ENCODE results near the gene TBL1X. TPM values are rescaled to one million over a fixed set of nuclear protein-coding genes. Genes with fewer than 3 reads are reported as not detected.
A peak's percentile ranks its signal among the peaks of the same experiment; 100 is the strongest.

The TBL1X gene
- total and polyA plus RNA-seq, 2 donors (not counting 1 experiment from before 2014, with no cell fraction given): 8.8 to 65.1 TPM

DNA sequence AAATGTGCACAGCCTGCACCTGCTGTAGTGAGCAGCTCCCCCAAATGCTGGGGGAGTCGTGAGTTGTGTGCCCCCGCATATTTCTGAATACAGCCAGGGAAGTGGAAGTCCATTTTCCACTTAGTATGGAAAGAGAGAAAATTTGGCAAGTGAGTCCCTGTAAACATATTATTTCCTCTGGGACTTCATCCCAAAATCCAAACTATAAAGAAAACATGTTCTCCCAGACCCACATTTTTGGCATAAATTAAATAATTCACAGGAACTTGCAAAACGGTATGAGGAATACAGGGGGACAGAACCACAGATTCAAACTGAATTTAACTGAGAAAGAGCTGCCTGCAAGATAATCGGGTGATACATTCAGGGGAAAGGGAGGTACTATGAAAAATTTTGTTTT, 193.6 kb downstream of the TBL1X start:
- Histone ChIP-seq H3K9me3 (ENCODE audit: control extremely low read depth in 1 of 3, control insufficient read depth in 2 of 3, insufficient read depth in 1 of 3, low read length in 2 of 3) (peaks cover 0 to 4% (median 0%) of the 10 kb centered on the region in 3 donors), H3K4me1 (ENCODE audit: control insufficient read depth in 2 of 2, insufficient read depth in 2 of 2, low read length in 2 of 2) (peaks cover 0 to 19% of the 10 kb centered on the region in 2 donors), H2AFZ (ENCODE audit: insufficient read depth, low read depth, low read length, poor library complexity, severe bottlenecking) (no peak overlapping the region), H3K27me3 (replicated peaks in 1 of 4; ENCODE audit: control extremely low read depth in 1 of 4, control insufficient read depth in 3 of 4, insufficient read depth in 4 of 4, low read length in 3 of 4) (no peaks in the 10 kb centered on the region), H3K9ac (ENCODE audit: low read length) (no peak overlapping the region), H3K36me3 (replicated peaks in 1 of 2; ENCODE audit: control extremely low read depth in 1 of 2, control insufficient read depth in 1 of 2, extremely low read depth in 1 of 2, insufficient read depth in 2 of 2, low read length in 1 of 2) (peaks cover 0 to 15% of the 10 kb centered on the region in 2 experiments), H3K79me2 (ENCODE audit: control insufficient read depth, insufficient read depth, low read length) (peaks cover 3% of the 10 kb centered on the region), H4K20me1 (ENCODE audit: control insufficient read depth, insufficient read depth, low read length, poor library complexity, severe bottlenecking) (no peaks in the 10 kb centered on the region), H3K4me3 (ENCODE audit: control extremely low read depth in 1 of 5, extremely low read depth in 1 of 5, insufficient read depth in 1 of 5, low read depth in 2 of 5, low read length in 4 of 5) (no peak overlapping the region), H3K27ac (ENCODE audit: low read length in 2 of 2) (no peak overlapping the region), H3K4me2 (replicated peaks; ENCODE audit: low read depth, low read length, poor library complexity, severe bottlenecking) (no peak overlapping the region)
- H3K4me3 Mint-ChIP-seq: no peak overlapping the region
- peak overlapping the region; percentile 91 for H3K27ac Mint-ChIP-seq
- WGBS (ENCODE audit: insufficient coverage): no CpG with 5 or more reads among the region's 4 CpGs
- POLR2A ChIA-PET: no interaction called here
- intact Hi-C loops (cut with micrococcal nuclease): loop anchor here (5.0 kb wide), 2 partner anchors 196 to 316 kb away; no protein-coding TSS in a partner anchor
- H3K27me3 Mint-ChIP-seq: no peaks in the 10 kb centered on the region
- no peak for TF ChIP-seq EZH2 (IDR thresholded peaks at IDR 0.05; ENCODE audit: borderline replicate concordance, insufficient read depth, low read depth, low read length, poor library complexity, severe bottlenecking)
- TF ChIP-seq, protein P1, sequence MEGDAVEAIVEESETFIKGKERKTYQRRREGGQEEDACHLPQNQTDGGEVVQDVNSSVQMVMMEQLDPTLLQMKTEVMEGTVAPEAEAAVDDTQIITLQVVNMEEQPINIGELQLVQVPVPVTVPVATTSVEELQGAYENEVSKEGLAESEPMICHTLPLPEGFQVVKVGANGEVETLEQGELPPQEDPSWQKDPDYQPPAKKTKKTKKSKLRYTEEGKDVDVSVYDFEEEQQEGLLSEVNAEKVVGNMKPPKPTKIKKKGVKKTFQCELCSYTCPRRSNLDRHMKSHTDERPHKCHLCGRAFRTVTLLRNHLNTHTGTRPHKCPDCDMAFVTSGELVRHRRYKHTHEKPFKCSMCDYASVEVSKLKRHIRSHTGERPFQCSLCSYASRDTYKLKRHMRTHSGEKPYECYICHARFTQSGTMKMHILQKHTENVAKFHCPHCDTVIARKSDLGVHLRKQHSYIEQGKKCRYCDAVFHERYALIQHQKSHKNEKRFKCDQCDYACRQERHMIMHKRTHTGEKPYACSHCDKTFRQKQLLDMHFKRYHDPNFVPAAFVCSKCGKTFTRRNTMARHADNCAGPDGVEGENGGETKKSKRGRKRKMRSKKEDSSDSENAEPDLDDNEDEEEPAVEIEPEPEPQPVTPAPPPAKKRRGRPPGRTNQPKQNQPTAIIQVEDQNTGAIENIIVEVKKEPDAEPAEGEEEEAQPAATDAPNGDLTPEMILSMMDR (IDR thresholded peaks at IDR 0.05): no peak
- no peaks in the 10 kb centered on the region for H3K9me3 Mint-ChIP-seq (ENCODE audit: insufficient read depth)
- peaks cover 26% of the 10 kb centered on the region for H3K4me1 Mint-ChIP-seq
- CTCF ChIA-PET: no interaction called here
- ATAC-seq (ENCODE audit: low read depth) (no peak), DNase-seq (no peak)

DNA sequence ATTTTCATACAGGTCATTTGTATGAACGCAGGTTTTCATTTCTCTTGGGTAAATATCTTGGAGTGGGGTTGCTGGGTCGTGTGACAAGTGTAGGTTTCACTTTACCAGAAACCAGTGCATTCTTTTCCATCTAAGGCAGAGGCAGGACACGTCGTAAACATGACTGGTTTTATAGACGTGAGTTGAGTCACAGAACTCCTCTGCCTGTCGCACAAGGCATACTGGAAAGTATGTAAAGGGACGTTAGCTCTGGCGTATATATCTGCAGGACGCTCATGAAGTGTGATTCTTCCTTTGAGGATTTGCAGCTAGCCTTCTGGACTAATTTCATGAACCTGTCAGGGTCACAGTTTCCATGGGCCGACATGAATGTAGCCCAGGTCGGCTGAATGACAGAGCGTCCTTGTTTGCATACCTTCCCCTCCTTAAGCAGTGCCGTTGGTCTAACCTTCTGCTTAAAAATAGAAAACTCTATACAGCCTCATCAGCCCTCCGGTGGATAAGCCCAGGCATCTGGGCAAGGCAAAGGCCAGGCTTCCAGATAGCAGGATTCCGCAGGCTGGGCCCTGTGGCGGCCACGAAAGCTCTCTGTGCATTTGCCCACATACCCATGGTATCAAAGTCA, 194.8 kb downstream of the TBL1X start:
- Histone ChIP-seq H3K9me3 (ENCODE audit: control extremely low read depth in 1 of 3, control insufficient read depth in 2 of 3, insufficient read depth in 1 of 3, low read length in 2 of 3) (peaks cover 0 to 4% (median 0%) of the 10 kb centered on the region in 3 donors), H3K4me2 (replicated peaks; ENCODE audit: low read depth, low read length, poor library complexity, severe bottlenecking) (no peak overlapping the region), H3K9ac (ENCODE audit: low read length) (no peak overlapping the region), H4K20me1 (ENCODE audit: control insufficient read depth, insufficient read depth, low read length, poor library complexity, severe bottlenecking) (no peaks in the 10 kb centered on the region), H3K36me3 (replicated peaks in 1 of 2; ENCODE audit: control extremely low read depth in 1 of 2, control insufficient read depth in 1 of 2, extremely low read depth in 1 of 2, insufficient read depth in 2 of 2, low read length in 1 of 2) (peaks cover 0 to 16% of the 10 kb centered on the region in 2 experiments), H3K27me3 (replicated peaks in 1 of 4; ENCODE audit: control extremely low read depth in 1 of 4, control insufficient read depth in 3 of 4, insufficient read depth in 4 of 4, low read length in 3 of 4) (no peaks in the 10 kb centered on the region), H3K4me3 (ENCODE audit: control extremely low read depth in 1 of 5, extremely low read depth in 1 of 5, insufficient read depth in 1 of 5, low read depth in 2 of 5, low read length in 4 of 5) (no peak overlapping the region), H3K79me2 (ENCODE audit: control insufficient read depth, insufficient read depth, low read length) (peaks cover 3% of the 10 kb centered on the region), H2AFZ (ENCODE audit: insufficient read depth, low read depth, low read length, poor library complexity, severe bottlenecking) (no peak overlapping the region), H3K4me1 (ENCODE audit: control insufficient read depth in 2 of 2, insufficient read depth in 2 of 2, low read length in 2 of 2) (peaks cover 0 to 19% of the 10 kb centered on the region in 2 donors), H3K27ac (ENCODE audit: low read length in 2 of 2) (no peak overlapping the region)
- 97% methylated on average over 5 of the region's 17 CpGs for WGBS (ENCODE audit: insufficient coverage)
- DNase-seq (no peak), ATAC-seq (ENCODE audit: low read depth) (no peak)
- Mint-ChIP-seq H3K27me3 (no peaks in the 10 kb centered on the region), H3K27ac (no peak overlapping the region), H3K9me3 (ENCODE audit: insufficient read depth) (no peaks in the 10 kb centered on the region), H3K4me3 (no peak overlapping the region), H3K4me1 (peaks cover 26% of the 10 kb centered on the region)
- ChIA-PET CTCF (no interaction called here), POLR2A (no interaction called here)
- intact Hi-C loops (cut with micrococcal nuclease): loop anchor here (5.0 kb wide), 2 partner anchors 197 to 317 kb away; no protein-coding TSS in a partner anchor
- no peak for TF ChIP-seq EZH2 (IDR thresholded peaks at IDR 0.05; ENCODE audit: borderline replicate concordance, insufficient read depth, low read depth, low read length, poor library complexity, severe bottlenecking)
- TF ChIP-seq, protein P1 (IDR thresholded peaks at IDR 0.05): no peak

All from B cell (primary cell).